AG04449 (cell line): Measurements from ENCODE around the gene TRMT2B.

Experiments used
- CTCF ChIA-PET: fragments of 350-600 bp; formaldehyde crosslinking; extraction: SDS; loops from one replicate; lab custom pipeline; 2021; ENCODE audit warnings: antibody characterized with exemption; lab: Yijun Ruan, JAX
- POLR2A ChIA-PET: fragments of 400-600, 350-600 bp; formaldehyde crosslinking; extraction: SDS; loops from one replicate; lab custom pipeline; 2020; ENCODE audit warnings: antibody characterized with exemption, inconsistent platforms; lab: Yijun Ruan, JAX
- DNase-seq: peaks from one replicate; pipeline ENCODE4 v3.0.0-alpha.2; 2010; ENCODE audit warnings: low read depth, low spot score
- H3K4me3 ChIP-seq: 2 replicates; pipeline ENCODE4 v1.5.1; 2011; ENCODE audit warnings: low read depth, mild to moderate bottlenecking, control low read depth, low read length
- CTCF ChIP-seq: IDR thresholded peaks from one replicate; pipeline ENCODE4 v1.5.1; 2011; ENCODE audit warnings: mild to moderate bottlenecking, moderate library complexity, low read length, control low read depth, inconsistent platforms; ENCODE audit not compliant: insufficient read depth; ENCODE audit errors: missing control alignments

TRMT2B gene

DNA sequence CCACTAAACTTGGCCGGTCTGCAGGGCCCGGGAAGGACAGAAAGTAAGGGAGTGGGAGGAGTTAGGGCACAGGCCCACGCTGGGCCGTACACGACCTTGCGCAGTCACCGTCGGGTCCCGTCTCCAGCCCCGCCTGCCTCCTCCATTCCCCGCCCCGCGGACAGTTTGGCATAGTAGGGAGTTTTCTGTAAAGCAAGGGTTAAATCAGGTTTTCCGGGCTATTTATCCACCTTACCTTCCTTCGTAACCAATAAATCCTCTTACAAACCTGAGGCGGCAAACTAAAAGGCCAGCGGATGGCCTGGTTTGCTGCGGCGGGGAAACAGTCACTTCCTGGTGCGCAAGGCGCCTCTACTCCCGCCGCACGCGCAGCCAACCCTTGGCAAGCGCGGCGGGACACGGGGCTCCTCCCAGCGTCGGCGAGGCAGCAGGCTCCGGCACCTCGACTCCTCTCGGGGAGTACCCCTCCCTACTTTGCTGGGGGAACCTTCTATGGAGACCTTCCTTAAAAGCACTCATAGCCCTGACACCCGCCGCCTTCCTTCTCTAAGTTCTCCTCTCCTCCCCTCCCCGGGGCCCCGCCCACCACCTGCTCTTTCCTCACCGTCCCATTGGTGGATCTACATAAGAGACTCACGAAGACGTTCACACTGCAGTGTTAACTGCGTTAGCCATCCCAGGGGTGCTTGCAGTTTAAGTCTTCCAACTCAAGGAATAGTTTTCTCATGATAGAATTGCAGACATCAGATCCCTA is at the start of gene TRMT2B:
TSS of gene TRMT2B (minus strand) at position 563 of the 754 bp plus-strand sequence. CDS start 9,822 bp downstream, outside the sequence.
- H3K4me3 ChIP-seq, result peak within 1 kb of the TSS; percentile 63
- CTCF ChIA-PET, result no interaction called here
- TF ChIP-seq CTCF, result no peak
- POLR2A ChIA-PET, result no interaction called here
- DNase-seq, result no peak

DNA sequence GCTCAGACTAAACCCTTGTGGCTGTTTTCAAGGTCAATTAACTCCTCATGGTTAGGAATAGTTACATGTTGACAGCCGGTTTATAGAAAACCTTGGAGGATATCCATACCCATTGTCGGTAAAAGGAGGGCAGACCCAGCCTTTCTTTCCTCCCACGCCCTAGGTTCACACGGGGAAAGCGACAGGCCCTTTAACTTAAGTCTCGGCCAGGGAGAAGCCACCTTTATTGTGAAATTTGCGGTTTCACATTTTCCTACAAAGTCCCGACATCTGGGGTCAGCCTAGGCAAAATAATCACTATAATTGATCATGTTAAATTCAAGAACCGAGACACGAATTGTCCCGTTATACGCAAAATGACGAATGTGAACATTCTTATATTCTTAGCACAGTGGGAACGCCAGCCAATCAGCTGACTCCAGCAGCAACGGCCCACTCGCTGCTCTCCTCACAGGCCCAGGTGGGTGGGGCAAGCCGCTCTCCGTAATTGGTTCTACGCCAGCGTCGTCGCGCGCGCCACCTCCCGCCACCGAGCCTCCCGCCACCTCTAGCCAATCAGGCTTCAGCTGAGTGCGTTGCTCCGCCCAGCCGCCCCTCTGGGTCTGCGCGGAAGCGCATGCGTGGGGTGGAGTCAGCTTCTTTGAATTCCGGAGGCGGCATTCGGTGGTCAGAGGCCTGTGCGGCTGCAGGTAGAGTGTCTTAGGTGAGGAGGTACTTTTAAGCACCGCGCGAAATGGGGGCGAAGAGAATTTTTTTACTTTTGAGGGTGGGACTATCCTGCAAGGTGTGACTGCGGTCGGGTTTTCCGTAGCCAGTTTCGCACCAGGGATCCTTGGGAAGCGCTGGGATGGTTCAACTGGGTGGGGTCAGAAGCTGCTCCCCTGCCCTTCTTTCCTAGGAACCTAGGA is 45.9 kb upstream of the TRMT2B start, which contains the start of gene CENPI:
TSS of gene CENPI (plus strand) at position 659 of the 908 bp plus-strand sequence. CDS start 2,867 bp downstream, outside the sequence.
- peak within 1 kb of the TSS; percentile 64 for H3K4me3 ChIP-seq
- peak; percentile 57 for DNase-seq
- TF ChIP-seq CTCF, result no peak
- ChIA-PET CTCF (no interaction called here), POLR2A (interaction anchor here (1.4 kb wide), 1 partner anchor 14 kb away, joined by 3 read pairs; no protein-coding TSS in a partner anchor)

DNA sequence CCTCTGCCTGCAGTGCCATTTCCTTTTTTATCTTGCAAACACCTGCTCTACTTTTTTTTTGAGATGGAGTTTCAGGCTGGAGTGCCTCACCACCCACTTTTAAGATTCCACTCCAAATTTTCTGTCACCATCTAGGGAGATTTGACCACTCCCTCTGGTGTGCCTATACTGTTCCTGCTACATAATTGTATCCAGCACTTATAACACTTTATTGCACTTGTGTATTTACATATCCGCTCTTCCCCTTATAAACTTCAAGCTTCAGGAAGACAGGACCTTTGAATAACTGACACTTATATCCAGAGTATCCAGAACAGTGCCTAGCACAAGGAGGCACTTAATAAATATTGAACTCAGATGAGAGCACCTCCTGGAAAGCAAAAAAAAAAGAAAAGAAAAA is 39.9 kb upstream of the TRMT2B start:
- TF ChIP-seq CTCF, result no peak
- POLR2A ChIA-PET, result no interaction called here
- no peak for DNase-seq
- H3K4me3 ChIP-seq, result no peak overlapping the region
- CTCF ChIA-PET, result interaction anchor here (0.7 kb wide), 1 partner anchor 100 kb away, joined by 3 read pairs; no protein-coding TSS in a partner anchor

DNA sequence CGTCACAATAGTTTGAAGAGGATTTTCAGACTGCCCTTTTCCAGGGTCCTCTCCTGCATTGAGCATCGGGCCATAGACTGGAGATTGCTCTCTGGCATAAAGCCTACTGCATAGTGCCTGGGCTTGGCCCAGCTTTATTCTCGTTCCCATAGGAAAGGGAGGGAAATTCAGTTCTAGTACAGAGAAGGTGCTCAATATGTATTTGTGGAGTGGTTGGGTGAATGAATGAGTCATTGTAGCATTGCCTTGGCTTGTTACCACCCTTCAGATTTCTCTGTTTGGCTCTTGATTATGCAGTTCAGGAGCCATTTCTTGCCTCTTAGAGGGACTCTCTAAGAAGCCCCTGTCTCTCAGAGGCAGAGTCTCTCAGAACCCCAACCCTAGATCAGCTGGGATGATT is 29.3 kb upstream of the TRMT2B start:
- no peak overlapping the region for H3K4me3 ChIP-seq
- no peak for TF ChIP-seq CTCF
- ChIA-PET CTCF (no interaction called here), POLR2A (no interaction called here)
- no peak for DNase-seq

- ChIA-PET CTCF (no interaction called here), POLR2A (no interaction called here)
- no peak for DNase-seq
- TF ChIP-seq CTCF, result no peak
- H3K4me3 ChIP-seq, result peak overlapping the region; percentile 3
Observed at GRCh38 chrX:101080326-101081124, 28.6 kb upstream of the TRMT2B start.
